ENCODE measurements around the gene PHF21A.

Gene PHF21A

DNA sequence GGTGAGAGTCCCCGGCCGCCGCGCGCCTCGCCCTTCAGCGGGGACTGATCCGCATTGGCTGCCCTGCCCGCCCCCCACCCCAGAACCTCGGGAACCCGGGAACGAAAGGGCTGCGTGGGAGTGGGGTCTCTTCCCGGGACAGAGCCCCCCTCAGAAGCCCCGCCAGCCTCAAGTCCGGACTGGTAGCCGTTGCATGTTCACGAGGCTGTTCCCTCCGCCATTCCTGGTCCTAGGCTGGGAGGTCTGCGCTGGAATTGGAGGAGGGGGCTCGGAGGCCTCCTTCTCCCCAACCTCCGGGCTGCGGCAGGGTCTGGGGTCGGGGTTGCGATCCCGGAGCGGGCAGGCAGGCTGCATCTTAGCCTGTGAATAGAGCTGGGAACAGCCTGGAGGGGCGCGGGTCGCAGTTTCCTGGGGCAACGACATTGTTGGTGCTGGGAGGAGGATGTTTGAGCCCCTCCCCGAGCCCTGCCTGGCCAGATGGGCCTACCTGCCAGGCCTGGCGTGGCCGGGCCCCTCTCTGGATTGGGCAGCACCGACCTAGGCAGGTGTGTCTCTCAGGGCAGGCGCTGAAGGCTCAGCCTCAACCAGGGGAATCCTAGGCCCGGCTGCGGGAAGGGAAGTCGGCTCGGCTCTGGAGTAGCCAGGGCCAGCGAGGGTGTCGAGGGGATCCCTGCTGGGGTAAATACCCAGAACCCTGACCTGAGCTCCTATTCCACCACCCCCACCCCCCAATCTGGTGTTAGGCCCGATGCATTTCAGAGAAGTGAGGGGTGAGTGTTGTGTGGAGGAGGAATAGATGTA is 235.1 kb downstream of the PHF21A start:
- ATAC-seq (replicated peaks) (no peak), DNase-seq (no peak)
- peak overlapping the region in 1 of 2 donors; percentile 61 for H3K4me3 Mint-ChIP-seq
- H3K4me1 Mint-ChIP-seq: peaks cover 12 to 18% of the 10 kb centered on the region in 2 donors
- no peak overlapping the region for H3K27ac Mint-ChIP-seq
- H3K9me3 Mint-ChIP-seq: no peaks in the 10 kb centered on the region
- H3K27me3 Mint-ChIP-seq: peaks cover 6 to 12% of the 10 kb centered on the region in 2 donors
- peaks cover 21 to 24% of the 10 kb centered on the region in 2 donors for H3K36me3 Mint-ChIP-seq

- H3K9me3 Mint-ChIP-seq: no peaks in the 10 kb centered on the region
- peaks cover 2 to 7% of the 10 kb centered on the region in 2 donors for H3K27me3 Mint-ChIP-seq
- H3K4me3 Mint-ChIP-seq: peak within 1 kb of the TSS; percentile 83 to 87
- H3K36me3 Mint-ChIP-seq: peaks cover 28% of the 10 kb centered on the region in 2 donors
- ATAC-seq (replicated peaks) (peak; percentile 86 to 88), DNase-seq (no peak)
- H3K27ac Mint-ChIP-seq: no peak within 1 kb of the TSS
- H3K4me1 Mint-ChIP-seq: peaks cover 12 to 18% of the 10 kb centered on the region in 2 donors
These were observed 235.9 kb downstream of the PHF21A start, which contains the start of gene MAPK8IP1 for GRCh38 chr11:45885274-45885920. Gene MAPK8IP1, plus strand, starts transcription at chr11:45885651. Its CDS starts 170 bp downstream, at chr11:45885821.

- DNase-seq (no peak), ATAC-seq (replicated peaks) (no peak)
- Mint-ChIP-seq H3K4me1 (peaks cover 12 to 18% of the 10 kb centered on the region in 2 donors), H3K27ac (no peak overlapping the region), H3K4me3 (peak overlapping the region; percentile 83 to 87), H3K36me3 (peaks cover 33 to 34% of the 10 kb centered on the region in 2 donors), H3K27me3 (peaks cover 0 to 4% of the 10 kb centered on the region in 2 donors), H3K9me3 (no peaks in the 10 kb centered on the region)
These were observed 236.6 kb downstream of the PHF21A start for GRCh38 chr11:45884596-45885185.
